Kasumi-1 (cell line): ENCODE results near the gene MBD4.
"Not testable (repeated sequence)": the region's sequence is repeated elsewhere in the genome, so short reads cannot be mapped to it uniquely, and the experiment has no call there.

Experiments used
- DNase-seq, 2 experiments: peaks; one replicate each; lab custom pipeline; 2025; lab: John Stamatoyannopoulos, UW

MBD4 gene

GRCh38 chr3:129409541-129409940 lies 30.2 kb downstream of the MBD4 start:
- no peak for DNase-seq

- no peak for DNase-seq
Measured at GRCh38 chr3:129404610-129405009, 35.1 kb downstream of the MBD4 start.

- no peak for DNase-seq
Measured at GRCh38 chr3:129404130-129404529, 35.6 kb downstream of the MBD4 start.

- DNase-seq = no peak
Measured at GRCh38 chr3:129403450-129403849, 36.3 kb downstream of the MBD4 start.

- no peak for DNase-seq
Measured at GRCh38 chr3:129402616-129403015, 37.1 kb downstream of the MBD4 start.

- no peak for DNase-seq
Measured at GRCh38 chr3:129402210-129402609, 37.5 kb downstream of the MBD4 start.

GRCh38 chr3:129399895-129400357 lies 39.8 kb downstream of the MBD4 start:
- no peak for DNase-seq

GRCh38 chr3:129399145-129399894 lies 40.4 kb downstream of the MBD4 start:
- peak; percentile 97 to 98 for DNase-seq

- peak in 1 of 2 experiments; percentile 3 for DNase-seq
Measured at GRCh38 chr3:129398803-129399144, 41.0 kb downstream of the MBD4 start.

- DNase-seq = not testable (repeated sequence)
Measured at GRCh38 chr3:129393760-129394564, 45.8 kb downstream of the MBD4 start.

GRCh38 chr3:129393271-129393670 lies 46.5 kb downstream of the MBD4 start:
- no peak for DNase-seq

- DNase-seq = not testable (repeated sequence)
Measured at GRCh38 chr3:129392106-129392887, 47.5 kb downstream of the MBD4 start.

GRCh38 chr3:129391583-129391982 lies 48.2 kb downstream of the MBD4 start:
- DNase-seq = not testable (repeated sequence)

GRCh38 chr3:129389572-129389937 lies 50.2 kb downstream of the MBD4 start:
- no peak for DNase-seq

GRCh38 chr3:129388791-129389571 lies 50.8 kb downstream of the MBD4 start:
- DNase-seq = not testable (repeated sequence)

GRCh38 chr3:129387487-129387886 lies 52.3 kb downstream of the MBD4 start:
- no peak for DNase-seq

GRCh38 chr3:129386984-129387383 lies 52.8 kb downstream of the MBD4 start:
- no peak for DNase-seq

GRCh38 chr3:129385507-129385906 lies 54.2 kb downstream of the MBD4 start:
- not testable (repeated sequence) for DNase-seq

GRCh38 chr3:129384594-129385323 lies 55.0 kb downstream of the MBD4 start:
- DNase-seq = no peak

GRCh38 chr3:129384103-129384502 lies 55.6 kb downstream of the MBD4 start:
- DNase-seq = not testable (repeated sequence)

GRCh38 chr3:129383292-129383860 lies 56.4 kb downstream of the MBD4 start:
- peak; percentile 73 to 75 for DNase-seq
